HG03442 (cell line): Measurements from ENCODE around the gene DAB2IP.
"Not testable (repeated sequence)": the region's sequence is repeated elsewhere in the genome, so short reads cannot be mapped to it uniquely, and the experiment has no call there.

ENCODE experiments used
- ATAC-seq: cut with Tn5 transposase; IDR thresholded peaks from one replicate; pipeline ENCODE4 v1.9.1; 2021; ENCODE audit warnings: mild to moderate bottlenecking, moderate library complexity; ENCODE audit not compliant: unreplicated experiment

The DAB2IP gene

DNA sequence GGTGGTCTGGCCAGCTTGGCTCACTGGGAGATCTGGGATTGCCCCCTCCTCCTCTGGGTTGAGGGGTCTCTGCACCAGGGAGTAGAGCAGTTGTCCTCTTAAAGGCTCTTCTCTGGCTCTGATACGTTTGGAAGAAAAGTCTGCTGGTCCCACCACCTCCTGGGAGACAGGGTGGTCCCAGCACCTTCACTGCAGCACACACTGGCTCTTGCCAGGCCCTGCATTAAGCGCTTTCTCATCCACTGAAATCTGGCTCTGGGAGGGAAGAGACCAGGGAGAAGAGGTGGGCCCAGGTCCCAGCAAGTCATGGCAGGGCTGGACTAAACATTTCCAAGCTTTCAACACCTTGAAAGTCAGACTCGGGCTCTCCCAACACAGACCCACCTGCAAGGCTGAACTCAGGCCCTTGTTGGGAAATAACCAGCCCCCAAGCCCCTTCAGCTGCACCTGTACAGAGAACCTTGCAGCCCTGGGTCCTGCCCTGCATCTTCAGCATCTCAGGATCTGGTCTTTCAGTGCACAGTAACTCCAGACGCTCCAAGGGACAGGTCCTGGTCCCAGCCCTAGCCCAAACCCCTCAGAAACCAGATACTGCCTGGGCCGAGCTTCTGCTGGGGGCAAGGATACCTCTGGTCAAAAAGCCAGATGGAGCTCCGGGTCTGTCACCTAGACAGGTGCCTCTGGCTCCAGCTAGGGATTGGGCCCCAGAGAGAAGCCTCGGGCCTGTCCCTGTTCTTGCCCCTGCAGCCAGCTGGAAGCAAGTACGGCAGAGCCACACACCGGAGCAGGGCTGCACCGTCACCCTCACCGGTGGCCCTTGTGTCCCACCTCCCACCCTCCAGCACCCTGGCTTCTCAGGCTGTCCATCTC is 134.5 kb downstream of the DAB2IP start:
- ATAC-seq = no peak

DNA sequence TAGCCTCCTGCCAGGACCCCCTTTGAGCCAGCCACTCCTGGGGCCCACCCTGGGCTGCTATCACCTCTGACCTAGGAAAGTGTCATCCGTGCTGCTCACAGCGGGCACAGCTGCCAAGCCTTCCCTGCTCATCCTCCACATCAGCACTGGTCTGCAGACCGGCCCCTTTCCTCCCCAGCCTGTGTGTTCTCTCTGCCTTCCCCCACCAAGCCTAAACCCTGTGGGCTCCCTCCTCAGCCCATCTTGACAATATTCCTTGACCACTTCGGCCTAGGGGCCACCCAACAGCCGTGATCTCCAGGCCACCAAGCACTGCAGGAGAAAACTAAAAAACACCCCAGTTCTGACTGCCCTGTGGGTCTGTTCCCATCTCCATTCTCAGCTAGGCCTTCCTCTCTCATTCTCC is 135.1 kb downstream of the DAB2IP start:
- ATAC-seq = no peak

DNA sequence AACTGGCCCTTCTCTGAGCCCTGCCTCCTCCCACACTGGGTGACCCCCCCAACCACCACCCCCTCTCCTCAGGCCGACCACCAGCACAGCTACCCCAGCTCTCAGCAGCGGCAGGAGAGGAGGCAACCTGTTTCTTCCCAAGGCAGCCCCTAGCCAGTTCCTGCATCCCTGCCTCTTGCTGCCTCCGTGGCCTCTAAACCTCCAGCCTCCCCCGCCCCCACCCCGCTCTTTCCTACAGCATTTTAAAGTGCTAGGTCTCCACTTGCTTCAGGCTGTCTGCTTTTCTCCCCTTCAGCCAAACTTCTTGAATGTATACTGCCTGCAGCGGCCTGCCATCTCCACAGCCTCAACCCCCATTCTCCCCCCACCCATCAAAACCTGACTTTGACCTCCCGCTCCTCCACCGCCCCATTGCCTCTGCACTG is 135.6 kb downstream of the DAB2IP start:
- no peak for ATAC-seq

DNA sequence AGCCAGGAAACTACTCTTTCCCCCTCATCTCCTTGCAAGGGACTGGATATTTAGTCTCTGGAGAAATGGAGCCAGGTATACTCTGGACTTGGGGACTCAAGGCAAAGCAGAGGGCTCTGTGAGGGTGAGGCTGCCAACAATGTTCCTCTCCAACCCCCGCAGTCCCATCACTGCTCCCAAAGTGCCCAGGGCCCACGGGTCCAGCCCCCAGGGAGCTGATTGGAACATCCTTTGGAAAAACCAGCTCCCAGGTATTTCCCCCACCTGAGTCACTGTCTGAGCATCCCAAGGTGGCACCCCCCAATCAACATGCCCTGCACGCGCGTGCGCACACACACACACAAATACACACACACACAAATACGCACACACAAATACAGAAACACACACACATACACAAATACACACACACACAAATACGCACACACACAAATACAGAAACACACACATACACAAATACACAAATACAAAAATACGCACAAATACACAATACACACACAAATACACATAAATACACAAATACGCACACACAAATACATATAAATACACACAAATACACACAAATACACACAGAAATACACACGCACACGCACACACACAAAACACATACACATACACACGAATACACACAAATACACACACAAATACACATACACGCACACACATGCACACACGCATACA is 137.4 kb downstream of the DAB2IP start:
- no peak for ATAC-seq

DNA sequence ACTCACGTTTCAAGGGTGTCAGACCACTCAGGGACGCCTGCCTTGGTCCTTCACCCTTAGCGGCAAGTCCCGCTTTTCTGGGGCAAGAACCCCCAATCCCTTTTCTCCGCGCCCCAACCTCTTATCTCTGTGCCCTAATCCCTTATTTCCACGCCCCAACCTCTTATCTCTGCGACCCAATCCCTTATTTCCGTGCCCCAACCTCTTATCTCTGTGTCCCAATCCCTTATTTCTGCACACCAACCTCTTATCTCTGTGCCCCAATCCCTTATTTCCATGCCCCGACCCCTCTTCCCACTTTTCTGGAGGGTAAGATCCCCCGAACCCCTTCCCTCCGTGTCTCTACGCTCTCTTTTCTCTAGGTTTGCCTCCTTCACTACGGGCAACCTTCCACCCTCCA is 139.4 kb downstream of the DAB2IP start:
- no peak for ATAC-seq

DNA sequence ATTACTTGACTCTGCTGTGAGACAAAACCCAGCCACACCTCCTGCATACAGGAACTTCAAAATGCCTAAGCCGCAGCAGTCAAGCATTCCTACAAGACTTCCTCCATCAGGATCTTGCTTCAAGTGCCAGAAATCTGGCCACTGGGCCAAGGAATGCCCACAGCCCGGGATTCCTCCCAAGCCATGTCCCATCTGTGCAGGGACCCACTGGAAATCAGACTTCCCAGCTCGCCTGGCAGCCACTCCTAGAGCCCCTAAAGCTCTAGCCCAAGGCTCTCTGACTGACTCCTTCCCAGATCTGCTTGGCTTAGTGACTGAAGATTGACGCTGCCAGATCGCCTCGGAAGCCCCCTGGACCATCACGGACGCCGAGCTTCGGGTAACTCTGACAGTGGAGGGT is 141.0 kb downstream of the DAB2IP start:
- not testable (repeated sequence) for ATAC-seq

DNA sequence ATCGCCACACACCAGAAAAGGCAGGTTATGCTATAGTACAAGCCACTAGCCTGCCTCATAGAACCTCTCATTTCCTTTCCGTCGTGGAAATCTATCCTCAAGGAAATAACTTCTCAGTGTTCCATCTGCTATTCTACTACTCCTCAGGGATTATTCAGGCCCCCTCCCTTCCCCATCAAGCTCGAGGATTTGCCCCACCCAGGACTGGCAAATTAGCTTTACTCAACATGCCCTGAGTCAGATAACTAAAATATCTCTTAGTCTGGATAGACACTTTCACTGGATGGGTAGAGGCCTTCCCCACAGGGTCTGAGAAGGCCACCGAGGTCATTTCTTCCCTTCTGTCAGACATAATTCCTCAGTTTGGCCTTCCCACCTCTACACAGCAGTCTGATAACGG is 142.9 kb downstream of the DAB2IP start:
- not testable (repeated sequence) for ATAC-seq

DNA sequence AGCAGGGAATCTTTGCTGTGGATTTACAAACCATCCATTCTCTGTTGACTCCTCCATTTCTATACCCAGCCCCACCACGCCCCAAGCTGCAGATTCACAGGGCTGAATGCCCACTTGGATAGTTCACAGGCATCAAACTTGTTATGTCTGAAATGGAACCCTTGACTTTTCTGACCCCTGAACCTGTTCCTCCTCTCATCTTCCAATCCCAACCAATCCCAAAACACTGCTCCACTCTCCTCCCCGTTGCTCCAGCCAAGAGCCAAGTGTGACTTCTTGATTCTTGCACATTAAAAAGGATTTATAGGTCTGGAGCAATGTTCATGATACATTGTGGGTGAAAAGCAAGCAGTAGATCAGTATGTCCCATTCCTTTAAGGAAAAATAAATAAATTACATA is 145.6 kb downstream of the DAB2IP start:
- ATAC-seq = no peak

DNA sequence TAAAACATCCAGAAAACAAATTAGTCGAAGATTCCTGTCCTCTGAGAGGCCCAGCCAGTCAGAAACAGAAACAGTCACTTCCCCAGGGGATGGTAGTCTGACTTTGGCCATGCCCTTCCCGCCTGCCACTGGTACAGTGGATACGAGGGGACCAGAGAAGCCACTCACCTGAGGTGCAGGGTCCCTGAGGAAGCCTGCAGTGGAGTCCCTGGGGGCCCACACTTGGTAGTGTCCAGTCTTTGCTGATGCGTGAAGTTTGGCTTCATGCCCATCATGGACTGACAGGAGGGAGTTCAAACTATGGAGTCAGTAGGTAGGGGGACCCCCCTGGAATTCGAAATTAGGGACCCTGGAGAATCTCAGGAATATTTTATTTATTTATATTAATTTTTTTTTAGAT is 147.5 kb downstream of the DAB2IP start:
- no peak for ATAC-seq

DNA sequence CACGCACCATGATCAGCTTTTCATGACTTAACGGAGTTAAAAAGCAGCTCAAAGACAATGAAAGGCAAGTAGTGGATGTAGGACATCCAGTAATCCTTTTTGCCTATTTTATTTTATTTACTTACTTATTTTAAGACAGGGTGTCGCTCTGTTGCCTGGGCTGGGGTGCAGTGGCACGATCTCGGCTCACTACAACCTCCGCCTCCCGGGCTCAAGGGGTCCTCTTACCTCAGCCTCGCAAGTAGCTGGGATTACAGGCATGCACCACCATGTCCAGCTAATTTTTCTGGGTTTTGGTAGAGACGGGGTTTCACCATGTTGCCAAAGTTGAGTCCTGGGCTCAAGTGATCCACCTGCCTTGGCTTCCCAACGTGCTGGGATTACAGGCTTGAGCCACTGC is 148.9 kb downstream of the DAB2IP start:
- ATAC-seq = no peak

DNA sequence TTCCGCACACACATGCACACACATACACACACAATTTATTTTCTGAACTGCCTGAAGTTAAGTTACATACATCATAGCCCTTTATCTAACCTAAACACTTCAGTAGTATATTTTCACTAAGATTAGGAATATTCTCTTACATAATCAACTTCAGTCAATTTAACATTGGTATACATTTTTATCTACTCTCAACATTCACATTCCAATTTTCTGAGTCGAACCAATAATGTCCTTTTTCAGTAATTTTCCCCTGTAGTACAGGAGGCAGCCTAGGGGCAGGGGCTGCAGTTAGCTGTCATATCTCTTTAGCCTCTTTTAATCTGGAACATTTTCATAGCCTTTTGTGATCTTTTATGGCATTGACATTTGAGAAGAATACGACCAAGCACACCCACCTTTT is 150.1 kb downstream of the DAB2IP start:
- ATAC-seq = no peak

DNA sequence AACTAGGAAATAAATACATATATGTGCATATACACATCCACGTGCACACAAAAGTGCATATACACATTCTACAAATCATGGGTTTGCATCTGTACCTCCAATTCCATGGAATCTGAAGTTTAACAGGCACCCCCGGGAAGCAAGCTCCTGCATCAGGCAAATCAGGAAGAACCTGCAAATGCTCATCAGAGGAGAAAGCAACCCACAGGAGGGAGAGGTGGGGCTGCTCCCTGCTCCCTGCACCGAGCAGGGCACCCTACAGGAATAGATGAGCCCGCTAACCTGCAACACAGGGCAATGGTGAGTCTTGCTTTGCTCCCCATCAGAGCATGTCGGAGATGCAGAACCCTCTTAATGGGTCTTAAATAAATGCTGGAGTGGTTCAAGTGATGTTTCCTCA is 151.3 kb downstream of the DAB2IP start:
- no peak for ATAC-seq

DNA sequence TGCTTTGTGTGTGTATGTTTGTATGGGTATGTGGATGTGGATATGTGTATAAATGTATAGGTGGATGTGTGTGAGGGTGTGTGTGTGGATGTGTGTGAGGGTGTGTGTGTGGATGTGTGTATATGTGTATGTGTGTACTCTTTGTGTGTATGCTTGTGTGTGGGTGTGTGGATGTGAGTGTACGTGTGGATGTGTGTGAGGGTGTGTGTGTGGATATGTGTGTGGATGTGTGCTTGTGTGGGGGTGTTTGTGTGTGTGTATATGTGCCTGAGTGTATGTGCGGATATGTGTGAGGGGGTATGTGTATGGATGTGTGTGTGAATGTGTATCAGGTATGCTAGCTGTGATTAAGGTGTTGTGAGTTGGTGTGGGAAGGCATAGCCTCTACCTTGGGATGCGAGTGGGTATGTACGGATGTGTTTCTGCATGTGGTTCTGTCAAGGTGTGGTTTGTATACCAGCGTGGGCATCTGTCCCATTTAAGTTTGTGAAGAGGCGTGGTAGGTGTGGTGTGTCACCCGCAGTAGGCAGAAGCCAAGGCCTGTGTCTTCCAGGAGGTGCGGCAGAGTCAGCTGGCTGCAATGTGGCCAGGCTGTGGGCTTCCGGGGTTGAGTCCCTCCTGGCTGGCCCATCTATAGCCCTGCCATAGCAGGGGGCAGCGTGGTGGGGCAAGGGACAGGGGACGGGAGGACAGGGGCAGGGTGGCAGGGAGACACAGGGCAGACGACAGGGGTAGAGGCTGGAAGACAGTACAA is 155.8 kb downstream of the DAB2IP start:
- no peak for ATAC-seq

DNA sequence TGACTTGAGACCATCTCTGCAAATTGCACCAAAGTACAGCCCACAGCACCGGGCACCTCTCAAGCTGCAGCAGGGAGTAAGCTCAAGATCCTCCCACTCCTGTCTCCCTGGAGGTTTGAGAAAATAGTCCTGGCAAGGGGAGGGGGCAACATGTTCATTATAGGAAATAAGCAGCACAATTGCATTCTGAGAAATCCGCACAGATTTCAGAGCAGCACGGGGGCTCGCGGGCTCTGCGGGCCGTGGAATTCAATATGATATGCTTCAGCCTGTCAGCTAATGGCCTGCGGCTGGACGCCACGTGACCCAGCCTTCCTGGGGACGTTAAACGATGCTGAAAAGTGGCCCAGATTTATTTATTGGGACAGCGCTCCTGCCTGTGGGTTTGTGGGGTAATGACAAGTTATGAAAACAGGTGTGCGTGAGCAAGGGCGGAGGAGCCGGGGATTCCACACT is 156.4 kb downstream of the DAB2IP start:
- no peak for ATAC-seq

DNA sequence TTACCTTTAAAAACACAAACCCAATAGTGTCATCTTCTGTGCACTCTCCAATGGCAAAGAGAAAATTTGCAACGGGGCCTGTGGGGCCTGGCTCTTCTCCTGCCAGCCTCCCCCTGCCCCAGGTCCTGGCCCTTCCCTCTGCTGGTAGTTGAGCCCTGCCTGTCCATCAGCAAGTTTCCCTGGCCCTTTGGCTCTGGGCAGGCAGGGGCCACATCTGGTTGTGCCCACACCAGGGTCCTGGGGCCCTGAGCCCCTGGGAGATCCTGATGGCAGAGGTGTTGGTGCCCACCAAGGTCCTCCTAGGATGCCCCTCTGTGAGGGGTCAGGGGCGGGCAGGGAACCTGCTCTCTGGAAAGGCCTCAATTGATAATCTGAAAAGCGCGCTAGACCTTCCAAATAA is 157.3 kb downstream of the DAB2IP start:
- ATAC-seq = no peak

DNA sequence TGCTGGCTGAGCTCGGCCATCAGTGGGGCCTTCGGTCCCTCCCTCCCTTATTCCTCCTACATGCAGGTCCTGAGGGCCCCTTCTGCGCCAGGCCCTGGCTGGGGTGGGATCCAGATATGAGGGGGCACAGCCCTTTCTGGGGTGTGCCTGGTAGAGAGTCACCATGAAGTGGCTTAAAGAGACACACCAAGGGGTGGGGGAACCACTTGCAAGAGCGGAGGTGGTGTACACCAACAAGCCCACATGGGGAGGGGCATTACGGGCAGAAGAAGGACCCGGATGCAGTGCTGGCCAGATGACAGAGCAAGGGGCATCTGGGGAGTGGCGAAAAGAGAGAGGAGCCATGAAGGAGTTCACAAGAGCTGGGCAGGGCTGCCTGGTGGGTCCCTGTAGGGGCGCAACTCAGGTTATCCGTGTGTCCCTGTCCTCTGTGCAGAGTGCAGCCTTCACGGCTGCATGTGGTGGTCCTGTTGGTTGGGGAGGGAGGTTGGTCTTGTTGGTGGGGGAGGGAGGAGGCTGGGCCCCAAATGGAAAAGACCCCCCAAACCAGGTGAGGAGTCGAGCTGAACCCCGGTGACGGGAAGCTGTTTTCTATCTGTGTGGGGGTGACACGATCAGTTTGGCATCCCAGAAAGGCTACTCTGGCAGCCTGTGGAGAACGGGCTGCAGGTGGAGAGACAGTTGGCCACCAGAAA is 158.1 kb downstream of the DAB2IP start:
- ATAC-seq = no peak

DNA sequence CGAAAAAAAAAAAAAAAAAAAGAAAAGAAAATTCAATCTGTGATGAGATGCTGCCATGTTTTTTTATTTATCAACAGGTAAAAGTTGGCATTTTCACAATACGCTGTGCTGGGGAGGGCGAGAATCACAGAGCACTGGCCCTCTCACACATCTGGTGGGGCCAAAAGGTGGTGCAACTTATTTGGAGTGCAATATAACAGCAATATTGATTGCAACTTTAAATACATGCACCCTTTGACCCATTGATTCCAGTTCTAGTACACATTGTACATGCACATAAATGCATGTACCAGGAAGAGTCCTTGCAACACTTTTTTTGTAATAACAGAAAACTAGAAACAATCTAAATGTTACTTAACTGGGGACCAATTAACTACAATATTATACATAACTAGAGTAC is 159.1 kb downstream of the DAB2IP start:
- ATAC-seq = no peak

DNA sequence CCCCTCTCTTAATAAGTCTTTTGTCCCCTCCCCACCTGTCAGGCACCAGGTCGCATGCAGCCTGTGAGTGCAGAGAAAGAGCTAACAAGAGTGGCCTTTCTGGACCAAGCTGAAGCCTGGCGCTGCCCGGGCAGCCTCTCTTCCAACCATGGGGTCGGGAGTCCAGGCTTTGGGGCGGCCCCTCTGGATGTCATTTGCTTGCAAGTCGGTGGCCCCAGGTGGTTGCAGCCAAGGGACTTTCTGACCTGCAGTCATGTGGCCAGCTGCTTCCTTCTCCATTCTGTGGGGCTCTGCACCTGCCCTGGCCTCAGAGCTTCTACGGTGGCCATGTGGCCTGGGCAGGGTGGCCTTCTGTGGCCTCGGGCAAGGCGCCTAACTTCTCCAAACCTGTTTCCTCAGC is 159.7 kb downstream of the DAB2IP start:
- ATAC-seq = no peak

DNA sequence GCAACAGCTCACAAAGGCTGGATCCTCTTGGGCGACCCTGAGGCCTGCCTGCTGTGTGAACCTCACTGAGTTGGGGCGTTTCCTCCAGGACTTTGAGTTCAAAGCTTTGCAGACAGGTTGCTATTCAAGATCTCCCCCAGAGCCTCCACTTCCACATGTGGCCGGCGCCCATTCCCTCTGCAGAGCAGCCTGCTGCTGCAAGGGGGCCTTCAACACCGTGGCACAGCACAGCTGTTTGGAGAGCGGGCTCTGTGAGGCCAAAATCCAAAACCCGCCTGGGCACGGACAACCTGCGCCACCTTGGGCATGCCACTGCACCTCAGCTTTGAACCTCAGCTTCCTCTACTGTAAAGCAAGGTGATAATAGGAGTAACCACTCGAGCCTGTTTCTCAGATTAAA is 160.3 kb downstream of the DAB2IP start:
- ATAC-seq = no peak

DNA sequence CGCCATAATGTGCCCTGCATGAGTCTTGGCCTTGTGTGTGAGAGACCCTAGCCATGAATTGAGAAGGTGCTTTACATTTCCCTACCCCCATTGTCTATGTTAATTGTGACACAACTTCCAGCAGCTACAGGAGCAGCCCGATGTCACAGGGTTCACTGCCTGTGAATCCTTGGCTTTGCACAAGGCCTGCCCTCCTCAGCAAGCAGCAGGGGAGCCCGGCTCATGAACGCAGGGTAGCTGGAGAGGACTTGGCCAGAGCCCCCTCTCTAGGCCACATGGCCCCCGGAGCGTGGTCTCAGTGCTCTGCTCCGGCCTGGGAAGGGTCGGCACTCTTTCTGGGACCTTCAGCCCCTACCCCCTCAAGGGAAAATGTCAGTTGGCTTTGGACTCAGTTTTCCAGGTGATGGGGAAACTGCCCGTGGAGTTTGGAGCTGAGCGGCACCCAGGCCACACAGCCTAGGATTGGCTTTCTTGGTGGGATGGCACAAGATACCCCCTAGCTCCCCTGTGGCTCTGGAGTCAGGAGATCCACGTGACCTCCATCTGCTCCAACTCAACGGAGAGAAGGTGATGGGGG is 160.8 kb downstream of the DAB2IP start:
- no peak for ATAC-seq
